ENCODE data around the gene KCTD13.

GRCh38 chr16:29871822-29872546, 54.0 kb downstream of the KCTD13 start:
- TF ChIP-seq EZH2 (IDR thresholded peaks at IDR 0.05; ENCODE audit: borderline replicate concordance, low read depth, low read length, severe bottlenecking) (no peak), CTCF (IDR thresholded peaks at IDR 0.05; ENCODE audit: borderline replicate concordance, extremely low read depth, low read length, poor library complexity, severe bottlenecking) (no peak)

Measured in DND-41 (cell line).